HFF-Myc (cell line): Measurements from ENCODE around the gene CAMKK1.

Source experiments
- DNase-seq: peaks from one replicate; pipeline ENCODE4 v3.0.0-alpha.2; 2011; ENCODE audit warnings: low read depth; ENCODE audit errors: extremely low read depth
- H3K4me3 ChIP-seq: replicated peaks from 2 replicates; pipeline ENCODE4 v1.5.1; 2011; ENCODE audit warnings: low read depth, mild to moderate bottlenecking, control low read depth, low read length
- TF ChIP-seq, protein P1 (sequence below): IDR thresholded peaks from 2 replicates; pipeline ENCODE4 v1.5.1; 2012; ENCODE audit warnings: mild to moderate bottlenecking, low read depth, low read length, control low read depth; ENCODE audit errors: missing control alignments

CAMKK1 gene

DNA sequence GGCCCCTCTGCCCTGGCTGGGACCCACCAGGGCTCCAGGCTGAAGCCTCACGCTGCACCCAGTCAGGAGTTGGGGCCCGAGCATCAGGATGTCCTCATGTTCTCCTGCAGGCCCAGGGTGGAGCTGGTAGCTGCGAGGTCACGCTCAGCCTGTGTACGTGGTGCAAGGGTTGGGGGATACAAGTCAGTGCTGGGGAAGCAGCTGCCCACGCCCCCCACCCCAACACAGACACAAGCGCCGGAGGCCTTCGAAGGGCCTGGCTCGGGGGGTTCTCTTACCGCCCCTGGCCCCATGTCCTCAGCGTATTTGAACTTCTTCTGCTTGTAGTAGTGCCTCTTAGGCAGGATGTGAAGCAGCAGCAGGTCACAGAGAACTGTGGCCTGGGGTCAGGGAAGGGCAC is 4.9 kb upstream of the CAMKK1 start:
- TF ChIP-seq, protein P1, sequence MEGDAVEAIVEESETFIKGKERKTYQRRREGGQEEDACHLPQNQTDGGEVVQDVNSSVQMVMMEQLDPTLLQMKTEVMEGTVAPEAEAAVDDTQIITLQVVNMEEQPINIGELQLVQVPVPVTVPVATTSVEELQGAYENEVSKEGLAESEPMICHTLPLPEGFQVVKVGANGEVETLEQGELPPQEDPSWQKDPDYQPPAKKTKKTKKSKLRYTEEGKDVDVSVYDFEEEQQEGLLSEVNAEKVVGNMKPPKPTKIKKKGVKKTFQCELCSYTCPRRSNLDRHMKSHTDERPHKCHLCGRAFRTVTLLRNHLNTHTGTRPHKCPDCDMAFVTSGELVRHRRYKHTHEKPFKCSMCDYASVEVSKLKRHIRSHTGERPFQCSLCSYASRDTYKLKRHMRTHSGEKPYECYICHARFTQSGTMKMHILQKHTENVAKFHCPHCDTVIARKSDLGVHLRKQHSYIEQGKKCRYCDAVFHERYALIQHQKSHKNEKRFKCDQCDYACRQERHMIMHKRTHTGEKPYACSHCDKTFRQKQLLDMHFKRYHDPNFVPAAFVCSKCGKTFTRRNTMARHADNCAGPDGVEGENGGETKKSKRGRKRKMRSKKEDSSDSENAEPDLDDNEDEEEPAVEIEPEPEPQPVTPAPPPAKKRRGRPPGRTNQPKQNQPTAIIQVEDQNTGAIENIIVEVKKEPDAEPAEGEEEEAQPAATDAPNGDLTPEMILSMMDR: no peak

DNA sequence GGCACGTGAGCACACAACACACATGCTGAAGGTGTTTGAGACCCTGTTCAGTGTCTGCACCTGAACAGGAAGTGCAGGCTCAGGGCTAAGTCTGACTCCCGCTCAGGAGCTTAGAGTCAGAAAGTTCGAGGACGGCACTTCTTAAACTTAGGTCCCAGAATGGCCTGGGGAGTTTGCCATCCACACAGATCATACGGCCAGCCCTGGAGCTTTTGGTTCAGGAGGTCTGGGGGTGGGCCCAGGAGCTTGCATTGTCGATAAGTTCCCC is 4.0 kb upstream of the CAMKK1 start:
- H3K4me3 ChIP-seq: no peak overlapping the region
- no peak for DNase-seq
- TF ChIP-seq, protein P1: no peak

More for the DNA sequence above, 4.9 kb upstream of the CAMKK1 start:
- H3K4me3 ChIP-seq: no peak overlapping the region
- DNase-seq: no peak

DNA sequence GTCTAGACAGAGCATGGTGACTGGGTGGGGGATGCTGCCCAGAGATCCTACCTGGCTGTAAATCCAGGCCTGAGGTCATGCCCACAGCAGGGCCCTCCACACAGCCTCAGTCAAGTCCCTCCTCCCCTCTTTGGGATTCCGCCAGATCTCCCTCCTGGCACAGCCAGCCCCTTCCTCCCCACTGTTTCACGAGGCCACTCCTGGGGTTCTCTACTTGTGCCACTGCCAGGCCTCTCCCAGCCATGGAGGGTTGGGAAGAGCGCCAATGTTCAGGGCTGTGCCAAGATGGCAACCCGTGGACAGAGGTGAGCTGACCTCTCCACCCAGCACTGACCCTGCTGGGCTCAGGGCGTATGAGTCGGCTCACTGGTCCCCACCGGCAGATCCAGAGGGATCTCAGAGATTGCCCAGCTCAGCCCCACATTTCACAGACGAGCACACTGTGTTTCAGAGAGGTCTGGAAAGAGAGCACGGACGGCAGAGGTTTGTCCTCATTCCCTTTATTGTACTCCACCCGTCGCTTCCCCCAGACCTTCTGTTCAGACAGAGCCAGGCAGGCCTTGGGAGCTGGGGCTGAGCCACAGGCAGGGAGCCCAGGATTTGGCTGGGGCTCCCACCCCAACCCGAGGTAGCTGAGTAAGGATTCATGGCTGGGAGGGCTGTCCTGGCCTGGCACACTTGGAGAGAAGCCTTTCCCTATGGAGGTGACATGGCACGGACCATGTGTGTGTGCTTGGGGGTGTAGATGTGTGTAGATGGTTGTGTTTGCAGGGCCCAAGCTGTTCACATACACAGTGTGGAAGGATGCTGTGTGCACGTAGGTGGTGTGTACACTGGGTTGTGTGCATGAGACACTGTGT is 3.5 kb upstream of the CAMKK1 start:
- H3K4me3 ChIP-seq: no peak overlapping the region
- no peak for DNase-seq
- TF ChIP-seq, protein P1: no peak

DNA sequence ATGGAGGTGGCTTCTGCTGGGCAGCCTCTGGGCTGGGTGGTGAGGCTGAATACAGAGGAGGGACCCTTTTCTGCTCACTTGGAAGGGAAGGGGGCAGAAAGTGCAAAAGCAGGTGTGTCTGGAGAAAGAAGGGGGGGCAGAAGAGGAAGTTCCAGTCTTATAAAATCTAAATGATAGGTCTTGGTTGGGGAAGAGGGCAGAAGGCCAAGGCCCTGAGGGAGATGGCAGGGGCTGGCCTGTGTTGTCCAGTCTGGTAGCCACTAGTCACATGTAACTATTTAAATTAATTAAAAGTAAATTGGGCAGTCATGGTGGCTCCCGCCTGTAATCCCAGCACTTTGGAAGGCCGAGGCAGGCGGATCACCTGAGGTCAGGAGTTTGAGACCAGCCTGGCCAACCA is 2.5 kb upstream of the CAMKK1 start:
- DNase-seq: no peak
- H3K4me3 ChIP-seq: no peak overlapping the region
- TF ChIP-seq, protein P1: no peak

DNA sequence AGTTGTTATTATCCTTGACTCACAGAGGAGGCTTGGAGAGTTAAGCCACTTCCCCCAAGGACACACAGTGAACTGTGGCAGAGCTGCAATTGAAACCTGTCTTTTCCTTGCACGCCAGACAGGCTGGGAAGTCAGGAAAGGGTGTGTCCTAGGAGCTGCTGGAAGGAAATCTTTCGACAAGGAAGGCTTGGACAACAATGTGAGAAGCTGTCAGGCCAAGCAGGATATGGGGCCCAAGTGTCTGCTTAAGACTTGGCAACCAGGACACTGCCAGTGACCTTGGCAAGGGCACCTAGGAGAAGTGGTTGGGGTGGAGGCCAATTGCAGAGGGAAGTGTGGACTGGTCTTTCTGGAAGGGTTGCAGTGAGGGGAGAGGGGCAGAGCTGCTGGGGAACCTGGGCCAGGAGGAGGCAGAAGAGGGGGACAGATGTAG is 2.1 kb upstream of the CAMKK1 start:
- no peak for DNase-seq
- H3K4me3 ChIP-seq: no peak overlapping the region
- TF ChIP-seq, protein P1: no peak

DNA sequence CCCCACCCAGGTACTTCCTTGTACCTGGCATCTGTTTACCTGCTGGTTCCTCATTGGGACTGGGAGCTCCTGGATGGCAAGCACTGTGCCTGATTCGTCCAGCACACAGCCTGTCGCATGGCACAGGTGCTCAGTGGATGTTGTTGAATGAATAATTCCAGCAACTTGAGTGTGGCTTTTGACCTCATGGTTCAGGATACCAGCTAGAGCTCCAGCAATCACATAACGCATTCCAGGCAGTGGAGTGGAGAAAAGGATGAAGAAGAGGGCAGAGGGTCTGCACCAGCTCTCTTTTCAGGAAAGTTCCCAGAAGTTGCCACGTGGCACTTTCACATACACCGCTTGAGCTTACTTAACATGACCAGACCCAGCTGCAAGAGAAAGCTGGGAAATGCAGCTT is 1.3 kb upstream of the CAMKK1 start:
- no peak for DNase-seq
- TF ChIP-seq, protein P1: no peak
- no peak overlapping the region for H3K4me3 ChIP-seq

DNA sequence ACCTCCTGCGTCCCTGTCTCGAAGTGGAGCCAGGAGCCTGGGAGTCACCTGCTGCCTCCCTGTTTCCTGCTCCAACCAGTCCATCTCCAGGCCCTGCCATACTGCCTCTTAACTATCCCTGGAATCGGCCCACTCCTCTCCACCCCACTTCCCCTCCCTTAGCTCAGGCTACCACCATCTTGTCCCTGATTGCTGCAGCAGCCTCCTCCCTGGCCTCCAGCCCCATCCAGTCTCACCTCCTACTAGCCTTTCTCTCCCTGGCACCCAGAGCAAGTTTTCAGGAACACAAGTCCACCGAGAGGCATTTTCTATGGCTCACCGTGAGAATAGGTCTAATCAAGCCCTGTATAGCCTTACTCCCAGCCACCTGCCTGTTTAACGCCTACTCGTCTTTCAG is 865 bp upstream of the CAMKK1 start:
- no peak for DNase-seq
- TF ChIP-seq, protein P1: no peak
- H3K4me3 ChIP-seq: peak overlapping the region; percentile 78; the same call in 1 of the 2 replicates
